Measurements from ENCODE around the gene TYW1B. TPM values are rescaled to one million over a fixed set of nuclear protein-coding genes. Genes with fewer than 3 reads are reported as not detected.
A peak's percentile ranks its signal among the peaks of the same experiment; 100 is the strongest.
"Not testable (repeated sequence)": the region's sequence is repeated elsewhere in the genome, so short reads cannot be mapped to it uniquely, and the experiment has no call there.

TYW1B gene
- total and polyA plus RNA-seq, 12 donors = 0.72 to 13.4 (median 2.5) TPM

- 57 to 61% (median 58%) methylated on average over 11 of the region's 11 CpGs for WGBS, 4 donors
- peak in 6 of 7 donors; percentile 33 to 73 (median 56) for DNase-seq
- H3K36me3 ChIP-seq (replicated peaks in 1 of 2); H3K4me3 ChIP-seq; H3K27me3 ChIP-seq; H3K9me3 ChIP-seq (replicated peaks in 1 of 3); intact Hi-C loops (cut with DNase I); H3K4me1 ChIP-seq (replicated peaks in 1 of 2): not testable (repeated sequence)
- H3K27ac ChIP-seq = peak overlapping the region in 1 of 5 donors; percentile 19
Measured at GRCh38 chr7:72618435-72619180, 209.4 kb downstream of the TYW1B start.

- 89 to 93% (median 91%) methylated on average over 5 of the region's 5 CpGs for WGBS, 4 donors
- H3K27me3 ChIP-seq; H3K36me3 ChIP-seq (replicated peaks in 1 of 2); H3K27ac ChIP-seq; H3K4me1 ChIP-seq (replicated peaks in 1 of 2); DNase-seq; H3K4me3 ChIP-seq; H3K9me3 ChIP-seq (replicated peaks in 1 of 3); intact Hi-C loops (cut with DNase I): not testable (repeated sequence)
Measured at GRCh38 chr7:72609761-72610160, 218.2 kb downstream of the TYW1B start.

DNA sequence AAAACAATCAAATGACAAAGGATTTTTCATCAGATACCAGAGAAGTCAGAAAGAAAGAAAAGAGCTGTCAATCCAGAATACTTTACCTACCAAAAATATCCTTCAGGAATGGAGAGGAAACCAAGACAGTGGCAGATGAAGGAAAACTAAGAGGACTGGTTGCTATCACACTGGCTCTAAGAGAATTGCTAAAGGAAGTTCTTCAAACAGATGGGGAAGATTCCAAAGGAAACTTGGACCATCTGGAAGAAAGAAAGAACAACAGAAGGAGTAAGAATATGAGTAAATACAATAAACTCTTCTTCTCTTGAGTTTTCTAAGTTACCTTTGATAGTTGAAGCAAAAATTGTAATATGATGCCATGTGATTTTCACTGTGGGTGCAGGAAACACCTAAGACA lies 220.0 kb downstream of the TYW1B start:
- H3K27me3 ChIP-seq; DNase-seq; H3K36me3 ChIP-seq (replicated peaks in 1 of 2); H3K27ac ChIP-seq; H3K4me3 ChIP-seq; H3K9me3 ChIP-seq (replicated peaks in 1 of 3); intact Hi-C loops (cut with DNase I): not testable (repeated sequence)
- peaks cover 0 to 13% of the 10 kb centered on the region in 2 donors for H3K4me1 ChIP-seq (replicated peaks in 1 of 2)

- H3K27me3 ChIP-seq; H3K9me3 ChIP-seq (replicated peaks in 1 of 3); H3K4me3 ChIP-seq; H3K27ac ChIP-seq; H3K36me3 ChIP-seq (replicated peaks in 1 of 2); intact Hi-C loops (cut with DNase I): not testable (repeated sequence)
- H3K4me1 ChIP-seq (replicated peaks in 1 of 2) = peaks cover 0 to 13% of the 10 kb centered on the region in 2 donors
- WGBS, 4 donors = 71 to 88% (median 83%) methylated on average over 4 to 7 of the region's 7 CpGs
- DNase-seq = peak in 1 of 7 donors; percentile 11
Measured at GRCh38 chr7:72605863-72606431, 222.1 kb downstream of the TYW1B start.

DNA sequence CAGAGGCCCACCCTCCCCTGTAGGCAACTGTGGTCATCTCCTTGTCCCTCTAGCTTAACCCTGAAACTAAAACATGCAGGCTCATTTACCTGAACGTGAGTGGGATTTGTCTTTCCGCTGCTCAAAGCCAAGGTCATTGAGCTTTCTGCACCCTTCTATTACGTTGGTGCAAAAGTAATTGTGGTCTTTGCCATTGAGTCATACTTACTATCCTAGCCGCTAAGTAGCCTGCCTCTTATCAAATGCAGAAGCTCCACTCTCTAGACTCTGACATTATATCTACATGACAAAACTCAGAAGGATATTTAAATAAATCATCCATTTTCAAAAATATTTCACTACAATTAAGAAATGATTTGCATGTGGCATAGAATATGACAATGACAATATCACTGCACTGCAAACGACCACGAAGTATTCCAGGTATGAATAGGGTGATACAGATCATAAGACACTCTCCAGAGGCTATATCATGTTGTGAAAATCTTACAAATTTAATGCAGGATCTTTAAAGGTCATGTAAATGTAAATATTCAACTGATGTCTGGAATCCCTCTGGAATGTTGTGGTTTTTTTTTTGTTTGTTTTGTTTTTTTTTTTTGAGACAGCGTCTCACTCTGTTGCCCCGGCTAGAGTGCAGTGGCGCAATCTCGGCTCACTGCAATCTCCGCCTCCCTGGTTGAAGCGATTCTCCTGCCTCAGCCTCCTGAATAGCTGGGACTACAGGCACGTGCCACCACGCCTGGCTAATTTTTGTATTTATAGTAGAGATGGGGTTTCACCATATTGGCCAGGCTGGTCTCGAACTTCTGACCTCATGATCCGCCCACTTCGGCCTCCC lies 223.0 kb downstream of the TYW1B start:
- H3K36me3 ChIP-seq (replicated peaks in 1 of 2); intact Hi-C loops (cut with DNase I); DNase-seq; H3K4me3 ChIP-seq; H3K27me3 ChIP-seq; H3K9me3 ChIP-seq (replicated peaks in 1 of 3); H3K27ac ChIP-seq: not testable (repeated sequence)
- H3K4me1 ChIP-seq (replicated peaks in 1 of 2) = peaks cover 0 to 13% of the 10 kb centered on the region in 2 donors
- 80 to 83% (median 80%) methylated on average over 17 of the region's 17 CpGs for WGBS, 4 donors

DNA sequence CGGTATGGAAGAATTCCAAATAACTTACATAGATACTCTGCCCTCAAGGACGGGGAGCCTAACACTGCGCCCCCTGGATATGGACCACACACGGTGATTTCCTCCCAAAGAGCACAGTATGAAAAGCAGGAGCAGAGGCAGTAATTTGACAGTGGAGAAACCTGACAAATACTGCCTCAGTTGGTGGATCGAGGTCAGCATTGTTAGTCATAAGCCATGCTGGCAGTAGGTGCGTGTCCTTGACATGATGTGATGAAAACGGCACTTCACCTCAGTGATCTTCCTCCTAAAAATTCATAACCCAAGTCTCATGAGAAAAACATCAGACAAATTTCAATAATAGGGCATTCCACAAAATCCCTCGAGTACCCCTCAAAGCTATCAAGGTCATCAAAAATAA lies 224.5 kb downstream of the TYW1B start:
- H3K9me3 ChIP-seq (replicated peaks in 1 of 3); intact Hi-C loops (cut with DNase I); H3K4me3 ChIP-seq; H3K27me3 ChIP-seq; H3K36me3 ChIP-seq (replicated peaks in 1 of 2): not testable (repeated sequence)
- peak; percentile 33 to 62 (median 45) for DNase-seq
- 42 to 83% (median 47%) methylated on average over 7 to 8 of the region's 8 CpGs for WGBS, 4 donors
- peak overlapping the region in 1 of 5 donors; percentile 63 for H3K27ac ChIP-seq
- peaks cover 0 to 13% of the 10 kb centered on the region in 2 donors for H3K4me1 ChIP-seq (replicated peaks in 1 of 2)

- Histone ChIP-seq H3K9me3 (replicated peaks in 1 of 3) (no peaks in the 10 kb centered on the region), H3K36me3 (replicated peaks in 1 of 2) (no peaks in the 10 kb centered on the region), H3K4me3 (no peak overlapping the region), H3K27ac (peak overlapping the region in 1 of 5 donors; percentile 63), H3K27me3 (no peaks in the 10 kb centered on the region), H3K4me1 (replicated peaks in 1 of 2) (peaks cover 0 to 13% of the 10 kb centered on the region in 2 donors)
- intact Hi-C loops (cut with DNase I) = no loop called here
- WGBS, 4 donors = 81 to 85% (median 82%) methylated on average over 5 of the region's 5 CpGs
- TF ChIP-seq CTCF (IDR thresholded peaks at IDR 0.05) = no peak
- TF ChIP-seq POLR2A (IDR thresholded peaks at IDR 0.05) = no peak
- DNase-seq = no peak
Measured at GRCh38 chr7:72603073-72603472, 224.9 kb downstream of the TYW1B start.

GRCh38 chr7:72601683-72602082 lies 226.3 kb downstream of the TYW1B start:
- DNase-seq; H3K9me3 ChIP-seq (replicated peaks in 1 of 3); intact Hi-C loops (cut with DNase I); H3K27me3 ChIP-seq; H3K27ac ChIP-seq; H3K4me3 ChIP-seq; H3K36me3 ChIP-seq (replicated peaks in 1 of 2): not testable (repeated sequence)
- peaks cover 0 to 13% of the 10 kb centered on the region in 2 donors for H3K4me1 ChIP-seq (replicated peaks in 1 of 2)
- WGBS, 4 donors = 55 to 66% (median 62%) methylated on average over 2 of the region's 2 CpGs

DNA sequence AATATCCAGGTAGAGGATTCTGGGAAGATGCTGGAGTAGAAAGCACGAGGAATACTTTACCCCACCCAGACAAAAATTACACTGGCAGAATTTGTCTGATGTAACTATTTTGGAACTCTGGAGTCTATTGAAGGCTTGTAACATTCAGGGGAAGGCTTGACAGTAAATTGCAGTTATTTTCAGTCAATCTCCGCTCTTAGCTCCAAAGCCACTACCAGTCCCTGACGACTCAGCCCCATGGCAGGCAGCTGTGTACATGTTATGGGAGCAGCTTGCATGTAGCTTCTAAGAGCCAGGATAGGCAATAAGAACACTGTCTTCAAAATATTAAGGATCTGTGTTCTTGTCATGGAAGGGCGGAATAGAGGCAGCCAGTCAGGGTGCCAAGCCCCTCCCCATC lies 238.0 kb downstream of the TYW1B start:
- 92 to 98% (median 97%) methylated on average over 4 of the region's 4 CpGs for WGBS, 4 donors
- intact Hi-C loops (cut with DNase I); H3K36me3 ChIP-seq (replicated peaks in 1 of 2): not testable (repeated sequence)

More for the DNA sequence above, 238.0 kb downstream of the TYW1B start:
- not testable (repeated sequence) for H3K4me3 ChIP-seq; DNase-seq; H3K9me3 ChIP-seq (replicated peaks in 1 of 3); H3K27ac ChIP-seq; H3K27me3 ChIP-seq; H3K4me1 ChIP-seq (replicated peaks in 1 of 2)
